Omental fat pad (tissue), 4 donors: ENCODE results near the gene CMIP. TPM values are rescaled to one million over a fixed set of nuclear protein-coding genes. Genes with fewer than 3 reads are reported as not detected.

Experiments used
- ATAC-seq: fragments of 150-250 bp; one replicate; pipeline ENCODE4 v1.9.1; 2016; ENCODE audit warnings: mild to moderate bottlenecking, moderate library complexity; ENCODE audit not compliant: low FRiP score
- DNase-seq: peaks from one replicate; pipeline ENCODE4 v3.0.0-alpha.2; 2019; ENCODE audit warnings: low spot score
- CTCF ChIP-seq, 3 donors: fragments of 450-650 bp; IDR thresholded peaks; one replicate each; pipeline ENCODE4 v1.5.1; 2016 to 2017; ENCODE audit warnings: antibody characterized with exemption in 3 of 3, mild to moderate bottlenecking in 3 of 3, moderate library complexity in 2 of 3
- total RNA-seq, 4 donors: library from RNA; depleted of rRNA; stranded (reverse); fragments of >200 nt; gene quantifications; one replicate each; pipeline ENCODE4 v1.1.0, GENCODE V29; 2016

CMIP gene
- total RNA-seq, 4 donors from 2014 or later: 15.8 to 52.8 (median 32.0) TPM

- DNase-seq (no peak), ATAC-seq (no peak)
- TF ChIP-seq CTCF (IDR thresholded peaks at IDR 0.05): no peak
These were observed 271.0 kb downstream of the CMIP start for GRCh38 chr16:81715358-81716196.

GRCh38 chr16:81716478-81717225 is 272.0 kb downstream of the CMIP start:
- no peak for TF ChIP-seq CTCF (IDR thresholded peaks at IDR 0.05)
- no peak for DNase-seq
- ATAC-seq: no peak

- DNase-seq (no peak), ATAC-seq (no peak)
- no peak for TF ChIP-seq CTCF (IDR thresholded peaks at IDR 0.05)
These were observed 273.1 kb downstream of the CMIP start for GRCh38 chr16:81717662-81718189.

GRCh38 chr16:81718637-81719036 is 274.0 kb downstream of the CMIP start:
- DNase-seq: no peak
- no peak for TF ChIP-seq CTCF (IDR thresholded peaks at IDR 0.05)
- ATAC-seq: no peak

- no peak for TF ChIP-seq CTCF (IDR thresholded peaks at IDR 0.05)
- no peak for DNase-seq
- no peak for ATAC-seq
These were observed 275.4 kb downstream of the CMIP start for GRCh38 chr16:81719993-81720392.

GRCh38 chr16:81720973-81721906 is 276.6 kb downstream of the CMIP start:
- ATAC-seq (no peak), DNase-seq (no peak)
- no peak for TF ChIP-seq CTCF (IDR thresholded peaks at IDR 0.05)
